HUDEP-2 (cell line): ENCODE measurements around the gene CMTM4.
"Not testable (repeated sequence)": the region's sequence is repeated elsewhere in the genome, so short reads cannot be mapped to it uniquely, and the experiment has no call there.

ENCODE experiments used
- DNase-seq, 76 experiments: peaks; one replicate each; lab custom pipeline; 2025; ENCODE audit not compliant: unreplicated experiment in 76 of 76; lab: John Stamatoyannopoulos, UW

Gene CMTM4

GRCh38 chr16:66572356-66572755, 124.2 kb downstream of the CMTM4 start:
- DNase-seq: peak in 10 of 76 experiments; percentile 10 to 23 (median 18)

- DNase-seq: peak in 8 of 76 experiments; percentile 14 to 46 (median 22)
Measured at GRCh38 chr16:66569827-66570405, 126.6 kb downstream of the CMTM4 start.

- no peak for DNase-seq
Measured at GRCh38 chr16:66569131-66569530, 127.4 kb downstream of the CMTM4 start.

GRCh38 chr16:66568355-66568754, 128.2 kb downstream of the CMTM4 start:
- no peak for DNase-seq

- DNase-seq: not testable (repeated sequence)
Measured at GRCh38 chr16:66567270-66567669, 129.3 kb downstream of the CMTM4 start.

GRCh38 chr16:66566051-66566901, 130.3 kb downstream of the CMTM4 start, which contains the start of gene CMTM1:
Gene CMTM1 (plus strand): TSS chr16:66566439. CDS start chr16:66566514, 75 bp downstream.
- DNase-seq: no peak
